Calu3 (cell line): ENCODE measurements around the gene PNKD. TPM values are rescaled to one million over a fixed set of nuclear protein-coding genes. Genes with fewer than 3 reads are reported as not detected.
"Not testable (repeated sequence)": the region's sequence is repeated elsewhere in the genome, so short reads cannot be mapped to it uniquely, and the experiment has no call there.

Source experiments
- BruUV-seq: library from RNA; stranded (reverse); fragments of 400-500 nt; replicated peaks from 2 replicates; lab custom pipeline; 2021; lab: Mats Ljungman, UMichigan
- CTCF ChIA-PET: fragments of 300-600 bp; sonication (Branson Sonifier 250); formaldehyde crosslinking; loops from one replicate; lab custom pipeline; 2022; ENCODE audit warnings: antibody characterized with exemption; lab: Charles Lee
- DNase-seq: peaks from one replicate; pipeline ENCODE4 v3.0.0; 2022
- H3K27ac Mint-ChIP-seq: one replicate; pipeline ENCODE4 v1.8.0; 2022; ENCODE audit warnings: mixed read lengths; ENCODE audit not compliant: unreplicated experiment
- H3K27me3 Mint-ChIP-seq: one replicate; pipeline ENCODE4 v1.8.0; 2022; ENCODE audit warnings: mixed read lengths; ENCODE audit not compliant: unreplicated experiment
- H3K36me3 Mint-ChIP-seq: one replicate; pipeline ENCODE4 v1.8.0; 2022; ENCODE audit warnings: mild to moderate bottlenecking, moderate library complexity, mixed read lengths; ENCODE audit not compliant: insufficient read depth, unreplicated experiment
- H3K4me1 Mint-ChIP-seq: one replicate; pipeline ENCODE4 v1.8.0; 2022; ENCODE audit warnings: mild to moderate bottlenecking, low read depth, mixed read lengths; ENCODE audit not compliant: unreplicated experiment
- H3K4me3 Mint-ChIP-seq: one replicate; pipeline ENCODE4 v1.8.0; 2022; ENCODE audit warnings: mild to moderate bottlenecking, low read depth, moderate library complexity, mixed read lengths; ENCODE audit not compliant: unreplicated experiment
- H3K9me3 Mint-ChIP-seq: one replicate; pipeline ENCODE4 v1.8.0; 2022; ENCODE audit warnings: low read depth, mixed read lengths; ENCODE audit not compliant: unreplicated experiment
- CTCF ChIP-seq: fragments of 200-600 bp; IDR thresholded peaks from one replicate; pipeline ENCODE4 v1.8.0; 2022; ENCODE audit warnings: antibody characterized with exemption; ENCODE audit not compliant: unreplicated experiment
- intact Hi-C: fragments of 100-400 bp; cut with micrococcal nuclease; formaldehyde crosslinking; loops from one replicate; pipeline ENCODE4 v1.10.0; 2022; ENCODE audit not compliant: unreplicated experiment
- total RNA-seq: library from RNA; stranded (reverse); gene quantifications from 2 replicates; pipeline ENCODE4 v1.2.3, GENCODE V29; 2022

Gene PNKD
- total RNA-seq, 1 experiment from 2014 or later, result 46.8 TPM

DNA sequence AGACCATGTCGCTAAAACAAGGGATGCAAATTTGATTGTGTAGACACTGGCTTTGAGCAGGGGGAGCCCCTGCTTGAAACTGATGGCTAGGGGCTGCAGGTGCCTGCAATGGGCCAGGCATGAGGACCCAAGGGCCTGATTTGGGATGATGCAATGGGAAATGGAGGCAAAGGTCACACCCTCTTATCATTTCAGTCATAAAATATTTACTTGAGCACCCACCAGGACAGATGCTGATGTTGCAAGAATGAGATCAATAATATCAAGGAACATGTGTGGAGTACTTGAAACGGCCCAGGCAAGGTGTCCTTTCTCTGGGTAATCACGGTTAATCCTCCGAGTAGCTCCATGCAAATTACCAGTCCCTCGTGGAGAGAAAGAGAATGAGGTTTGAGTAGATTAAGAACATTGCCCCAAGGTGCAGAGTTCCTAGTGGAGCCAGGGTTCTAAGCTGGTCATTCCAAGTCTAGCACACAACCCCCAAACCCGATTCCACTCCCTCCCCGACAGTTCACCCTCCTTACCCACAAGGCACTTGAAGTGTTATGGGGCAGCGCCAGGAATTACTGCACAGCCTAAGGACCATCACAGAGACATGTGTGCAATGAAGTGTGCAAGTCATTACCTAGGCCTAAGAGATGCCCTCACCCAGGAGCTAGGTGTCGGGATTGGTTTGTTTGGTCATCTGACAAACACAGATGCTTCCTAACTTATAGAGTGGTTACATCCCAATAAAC, 36.0 kb downstream of the PNKD start:
- no peaks in the 10 kb centered on the region for H3K9me3 Mint-ChIP-seq
- CTCF ChIA-PET, result no interaction called here

DNA sequence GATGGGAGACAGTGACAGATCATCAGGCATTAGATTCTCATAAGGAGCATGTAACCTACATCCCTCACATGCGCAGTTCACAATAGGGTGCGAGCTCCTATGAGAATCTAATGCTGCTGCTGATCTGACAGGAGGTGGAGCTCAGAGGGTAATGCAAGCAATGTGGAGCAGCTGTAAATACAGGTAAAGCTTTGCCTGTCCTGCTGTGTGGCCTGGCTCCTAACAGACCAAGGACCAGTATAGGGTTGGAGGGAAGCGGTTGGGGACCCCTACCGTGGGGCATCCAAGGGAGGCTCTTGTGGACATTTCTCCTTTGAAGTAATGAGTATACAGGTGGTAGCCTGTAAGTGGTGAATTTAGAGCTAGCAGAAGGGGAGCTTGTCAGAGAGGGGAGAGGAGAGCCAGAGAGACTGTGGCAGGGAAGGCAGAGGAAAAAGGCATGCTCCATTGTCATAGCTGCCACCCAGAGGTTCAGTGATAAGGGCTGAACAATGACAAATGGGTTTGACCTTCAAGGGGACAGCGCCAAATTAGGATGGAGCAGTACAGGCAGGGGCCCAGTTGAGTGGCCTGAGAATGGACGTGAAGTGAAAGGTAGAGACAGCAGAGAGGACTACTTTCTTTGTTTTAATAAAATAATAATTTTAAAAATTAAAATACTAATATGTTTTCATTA, 37.2 kb downstream of the PNKD start:
- Mint-ChIP-seq H3K36me3 (peaks cover 14% of the 10 kb centered on the region), H3K4me1 (peaks cover 31% of the 10 kb centered on the region), H3K27me3 (no peaks in the 10 kb centered on the region), H3K27ac (no peak overlapping the region), H3K9me3 (no peaks in the 10 kb centered on the region), H3K4me3 (no peak overlapping the region)
- intact Hi-C loops, result no loop called here
- CTCF ChIA-PET, result interaction anchor here (0.5 kb wide), 1 partner anchor 410 kb away, joined by 3 read pairs; no protein-coding TSS in a partner anchor
- no peak for DNase-seq
- TF ChIP-seq CTCF, result no peak
- no TSS peak for BruUV-seq

More for the DNA sequence above, 36.0 kb downstream of the PNKD start:
- Mint-ChIP-seq H3K27me3 (no peaks in the 10 kb centered on the region), H3K4me3 (no peak overlapping the region), H3K27ac (no peak overlapping the region), H3K4me1 (peaks cover 23% of the 10 kb centered on the region), H3K36me3 (peaks cover 10% of the 10 kb centered on the region)
- no peak for TF ChIP-seq CTCF
- no TSS peak for BruUV-seq
- intact Hi-C loops, result no loop called here
- DNase-seq, result no peak

DNA sequence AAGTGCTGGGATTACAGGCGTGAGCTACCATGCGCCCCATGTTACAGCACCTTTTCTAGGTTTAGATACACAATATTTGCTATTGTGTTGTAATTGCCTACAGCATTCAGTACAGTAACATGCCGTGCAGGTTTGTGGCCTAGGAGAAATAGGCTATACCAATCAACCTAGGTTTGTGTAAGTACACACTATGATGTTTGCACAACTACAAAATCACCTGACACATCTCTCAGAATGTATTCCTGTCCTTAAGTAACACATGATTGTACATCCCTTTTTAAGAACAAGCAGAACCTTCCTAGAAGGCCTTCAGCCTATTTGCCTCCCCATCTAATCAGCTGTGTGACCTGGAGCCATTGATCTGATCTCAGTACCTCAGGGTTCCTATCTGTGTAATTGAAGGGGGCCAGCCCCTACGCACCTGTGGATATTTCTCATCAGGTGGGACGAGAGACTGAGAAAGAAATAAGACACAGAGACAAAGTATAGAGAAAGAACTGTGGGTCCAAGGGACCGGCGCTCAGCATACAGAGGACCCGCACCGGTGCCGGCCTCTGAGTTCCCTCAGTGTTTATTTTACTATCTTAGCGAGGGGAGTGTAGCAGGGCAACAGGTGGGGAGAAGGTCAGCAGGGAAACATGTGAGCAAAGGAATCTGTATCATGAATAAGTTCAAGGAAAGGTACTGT, 40.7 kb downstream of the PNKD start:
- TF ChIP-seq CTCF, result no peak
- no peak overlapping the region for H3K4me3 Mint-ChIP-seq
- no TSS peak for BruUV-seq

GRCh38 chr2:218311541-218312266, 41.4 kb downstream of the PNKD start:
- H3K27ac Mint-ChIP-seq, result peak overlapping the region; percentile 85
- H3K36me3 Mint-ChIP-seq, BruUV-seq, H3K9me3 Mint-ChIP-seq, DNase-seq, H3K27me3 Mint-ChIP-seq, intact Hi-C loops: not testable (repeated sequence)
- H3K4me3 Mint-ChIP-seq, result peak overlapping the region; percentile 18
- peaks cover 35% of the 10 kb centered on the region for H3K4me1 Mint-ChIP-seq
- CTCF ChIA-PET, result interaction anchor here (0.7 to 1.4 kb wide), 7 partner anchors 11 to 303 kb away, joined by 3 to 15 read pairs (median 3); partner anchors contain the start of gene CATIP

More for the DNA sequence above, 40.7 kb downstream of the PNKD start:
- Mint-ChIP-seq H3K9me3 (no peaks in the 10 kb centered on the region), H3K27me3 (no peaks in the 10 kb centered on the region), H3K27ac (peak overlapping the region; percentile 77), H3K4me1 (peaks cover 35% of the 10 kb centered on the region), H3K36me3 (peaks cover 9% of the 10 kb centered on the region)
- intact Hi-C loops, result no loop called here
- DNase-seq, result no peak
- CTCF ChIA-PET, result interaction anchor here (0.7 kb wide), 1 partner anchor 368 kb away, joined by 3 read pairs; no protein-coding TSS in a partner anchor
